HG03039 (cell line): Measurements from ENCODE around the gene SETD3.

ENCODE experiments used
- ATAC-seq: cut with Tn5 transposase; IDR thresholded peaks from one replicate; pipeline ENCODE4 v1.9.1; 2021; ENCODE audit warnings: mild to moderate bottlenecking, moderate library complexity; ENCODE audit not compliant: unreplicated experiment

Gene SETD3

GRCh38 chr14:99425272-99425681 is 55.4 kb downstream of the SETD3 start:
- no peak for ATAC-seq

- ATAC-seq = no peak
Measured at GRCh38 chr14:99424306-99424877, 56.3 kb downstream of the SETD3 start.

GRCh38 chr14:99423434-99423833 is 57.2 kb downstream of the SETD3 start:
- no peak for ATAC-seq

GRCh38 chr14:99422228-99423010 is 58.2 kb downstream of the SETD3 start:
- ATAC-seq = no peak

GRCh38 chr14:99420711-99421110 is 59.9 kb downstream of the SETD3 start:
- no peak for ATAC-seq

GRCh38 chr14:99419905-99420304 is 60.8 kb downstream of the SETD3 start:
- ATAC-seq = no peak

GRCh38 chr14:99418242-99418641 is 62.4 kb downstream of the SETD3 start:
- no peak for ATAC-seq

- no peak for ATAC-seq
Measured at GRCh38 chr14:99416909-99417308, 63.8 kb downstream of the SETD3 start.

GRCh38 chr14:99415496-99416281 is 65.0 kb downstream of the SETD3 start:
- peak; percentile 75 for ATAC-seq

- no peak for ATAC-seq
Measured at GRCh38 chr14:99413911-99414310, 66.7 kb downstream of the SETD3 start.

GRCh38 chr14:99413172-99413571 is 67.5 kb downstream of the SETD3 start:
- no peak for ATAC-seq

GRCh38 chr14:99412117-99413061 is 68.3 kb downstream of the SETD3 start:
- ATAC-seq = no peak

- ATAC-seq = no peak
Measured at GRCh38 chr14:99410019-99410418, 70.6 kb downstream of the SETD3 start.

- no peak for ATAC-seq
Measured at GRCh38 chr14:99408971-99409289, 71.7 kb downstream of the SETD3 start.

GRCh38 chr14:99408286-99408970 is 72.2 kb downstream of the SETD3 start:
- no peak for ATAC-seq

GRCh38 chr14:99407416-99407815 is 73.2 kb downstream of the SETD3 start:
- no peak for ATAC-seq

GRCh38 chr14:99402950-99403349 is 77.7 kb downstream of the SETD3 start:
- no peak for ATAC-seq

GRCh38 chr14:99402285-99402648 is 78.4 kb downstream of the SETD3 start:
- ATAC-seq = no peak

- no peak for ATAC-seq
Measured at GRCh38 chr14:99401621-99402284, 78.9 kb downstream of the SETD3 start.

GRCh38 chr14:99401211-99401610 is 79.4 kb downstream of the SETD3 start:
- ATAC-seq = no peak
